Measurements from ENCODE around the gene DIP2C.

GRCh38 chr10:619710-620109, 69.8 kb downstream of the DIP2C start:
- no peak for TF ChIP-seq CTCF (IDR thresholded peaks at IDR 0.05)
- TF ChIP-seq POLR2A (IDR thresholded peaks at IDR 0.05): no peak
